ENCODE results near the gene CDK5RAP2.

Gene CDK5RAP2

DNA sequence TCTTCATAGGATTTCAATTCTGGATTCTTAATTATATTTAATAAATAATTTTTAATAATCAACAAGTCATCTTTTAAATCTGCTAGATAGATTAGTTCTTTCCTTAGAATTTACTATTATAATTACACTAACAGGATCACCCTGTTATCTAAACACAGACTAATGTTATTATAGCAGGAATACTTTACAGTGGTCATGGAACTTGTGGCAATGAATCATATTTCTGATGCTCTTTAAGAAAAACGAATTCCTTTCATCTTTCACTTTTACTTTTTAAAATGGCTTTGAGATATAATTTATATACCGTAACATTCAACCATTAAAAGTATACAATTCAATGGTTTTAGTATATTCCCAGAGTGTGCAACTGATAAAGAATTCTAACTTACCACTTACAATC lies 29.7 kb upstream of the CDK5RAP2 start:
- no peak overlapping the region for H3K27ac ChIP-seq
- no peak for TF ChIP-seq ZFX (IDR thresholded peaks at IDR 0.05)
- TF ChIP-seq, protein P1, sequence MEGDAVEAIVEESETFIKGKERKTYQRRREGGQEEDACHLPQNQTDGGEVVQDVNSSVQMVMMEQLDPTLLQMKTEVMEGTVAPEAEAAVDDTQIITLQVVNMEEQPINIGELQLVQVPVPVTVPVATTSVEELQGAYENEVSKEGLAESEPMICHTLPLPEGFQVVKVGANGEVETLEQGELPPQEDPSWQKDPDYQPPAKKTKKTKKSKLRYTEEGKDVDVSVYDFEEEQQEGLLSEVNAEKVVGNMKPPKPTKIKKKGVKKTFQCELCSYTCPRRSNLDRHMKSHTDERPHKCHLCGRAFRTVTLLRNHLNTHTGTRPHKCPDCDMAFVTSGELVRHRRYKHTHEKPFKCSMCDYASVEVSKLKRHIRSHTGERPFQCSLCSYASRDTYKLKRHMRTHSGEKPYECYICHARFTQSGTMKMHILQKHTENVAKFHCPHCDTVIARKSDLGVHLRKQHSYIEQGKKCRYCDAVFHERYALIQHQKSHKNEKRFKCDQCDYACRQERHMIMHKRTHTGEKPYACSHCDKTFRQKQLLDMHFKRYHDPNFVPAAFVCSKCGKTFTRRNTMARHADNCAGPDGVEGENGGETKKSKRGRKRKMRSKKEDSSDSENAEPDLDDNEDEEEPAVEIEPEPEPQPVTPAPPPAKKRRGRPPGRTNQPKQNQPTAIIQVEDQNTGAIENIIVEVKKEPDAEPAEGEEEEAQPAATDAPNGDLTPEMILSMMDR (conservative IDR thresholded peaks at IDR 0.05), result no peak

DNA sequence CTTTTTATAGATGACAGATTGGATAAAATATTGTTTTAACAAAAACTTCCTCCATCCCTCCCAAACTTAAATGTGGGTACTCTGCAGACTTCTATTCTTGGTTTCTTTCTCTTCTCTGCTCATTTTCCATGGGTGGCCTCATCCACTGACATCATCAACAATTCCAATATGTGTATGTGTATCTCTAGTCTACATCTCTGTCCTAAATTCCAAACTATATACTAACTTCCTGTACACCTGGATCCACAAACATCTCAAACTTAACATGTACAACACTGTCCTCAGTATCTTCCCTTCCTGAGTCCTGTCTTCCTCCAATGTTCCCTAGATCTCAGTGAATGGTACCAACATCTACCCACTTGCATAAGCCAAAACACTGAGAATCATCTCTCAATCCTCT lies 28.5 kb upstream of the CDK5RAP2 start:
- no peak overlapping the region for H3K27ac ChIP-seq
- TF ChIP-seq, protein P1 (conservative IDR thresholded peaks at IDR 0.05), result no peak

DNA sequence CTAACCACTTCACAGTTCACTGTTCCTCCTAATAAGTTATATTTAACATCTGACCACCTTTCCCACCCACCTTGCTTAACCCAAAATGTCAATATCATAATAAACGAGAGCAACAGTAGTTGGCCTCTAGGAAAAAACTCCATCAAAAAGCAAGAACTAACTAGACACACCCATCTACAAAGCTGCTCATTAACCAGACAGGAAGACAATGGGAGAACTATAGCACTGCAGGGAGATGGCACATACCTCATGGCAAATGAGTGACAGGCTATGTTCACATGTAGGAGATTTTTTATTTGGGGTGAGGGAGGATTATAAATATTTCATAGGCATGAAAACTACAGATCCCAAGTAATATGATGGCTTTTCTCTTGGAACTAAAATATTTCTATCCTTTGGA lies 23.6 kb upstream of the CDK5RAP2 start:
- TF ChIP-seq, protein P1 (conservative IDR thresholded peaks at IDR 0.05), result no peak
- TF ChIP-seq ZFX (IDR thresholded peaks at IDR 0.05), result no peak

DNA sequence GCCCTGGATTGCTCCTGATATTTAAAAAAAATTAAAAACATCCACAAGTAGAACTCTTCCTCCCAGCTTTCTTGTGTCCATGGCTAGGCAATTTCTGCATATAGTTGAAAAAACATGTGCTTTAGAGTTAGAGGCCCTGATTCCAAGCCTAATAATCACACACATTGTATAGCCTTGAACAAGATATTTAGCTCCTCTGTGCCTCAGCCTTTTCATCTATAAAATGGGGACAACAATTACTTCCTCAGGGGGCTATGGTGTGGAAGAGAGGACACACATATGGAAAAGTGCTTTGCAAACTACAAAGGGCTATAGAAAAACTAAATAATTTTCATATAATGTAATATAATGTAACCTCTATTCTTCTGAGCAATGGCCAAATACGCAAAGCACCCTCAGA lies 23.0 kb upstream of the CDK5RAP2 start:
- TF ChIP-seq ZFX (IDR thresholded peaks at IDR 0.05), result no peak
- TF ChIP-seq, protein P1 (conservative IDR thresholded peaks at IDR 0.05), result no peak
- no peak overlapping the region for H3K27ac ChIP-seq

More for the DNA sequence above, 23.6 kb upstream of the CDK5RAP2 start:
- no peak overlapping the region for H3K27ac ChIP-seq

DNA sequence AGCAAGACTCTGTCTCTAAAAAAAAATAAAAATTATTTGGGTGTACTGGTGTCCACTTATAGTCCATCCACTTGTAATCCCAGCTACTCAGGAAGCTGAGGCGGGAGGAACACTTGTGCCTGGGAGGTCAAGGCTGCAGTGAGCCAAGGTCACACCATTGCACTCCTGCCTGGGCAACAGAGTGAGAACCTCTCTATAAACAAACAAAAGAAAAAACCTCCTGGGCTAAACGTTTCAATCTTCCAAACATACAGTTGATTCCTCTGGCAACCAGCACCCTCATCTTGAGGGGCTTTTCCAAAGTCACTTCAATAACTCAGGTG lies 13.9 kb upstream of the CDK5RAP2 start:
- TF ChIP-seq, protein P1 (conservative IDR thresholded peaks at IDR 0.05), result no peak
- TF ChIP-seq ZFX (IDR thresholded peaks at IDR 0.05), result no peak
- no peak overlapping the region for H3K27ac ChIP-seq

DNA sequence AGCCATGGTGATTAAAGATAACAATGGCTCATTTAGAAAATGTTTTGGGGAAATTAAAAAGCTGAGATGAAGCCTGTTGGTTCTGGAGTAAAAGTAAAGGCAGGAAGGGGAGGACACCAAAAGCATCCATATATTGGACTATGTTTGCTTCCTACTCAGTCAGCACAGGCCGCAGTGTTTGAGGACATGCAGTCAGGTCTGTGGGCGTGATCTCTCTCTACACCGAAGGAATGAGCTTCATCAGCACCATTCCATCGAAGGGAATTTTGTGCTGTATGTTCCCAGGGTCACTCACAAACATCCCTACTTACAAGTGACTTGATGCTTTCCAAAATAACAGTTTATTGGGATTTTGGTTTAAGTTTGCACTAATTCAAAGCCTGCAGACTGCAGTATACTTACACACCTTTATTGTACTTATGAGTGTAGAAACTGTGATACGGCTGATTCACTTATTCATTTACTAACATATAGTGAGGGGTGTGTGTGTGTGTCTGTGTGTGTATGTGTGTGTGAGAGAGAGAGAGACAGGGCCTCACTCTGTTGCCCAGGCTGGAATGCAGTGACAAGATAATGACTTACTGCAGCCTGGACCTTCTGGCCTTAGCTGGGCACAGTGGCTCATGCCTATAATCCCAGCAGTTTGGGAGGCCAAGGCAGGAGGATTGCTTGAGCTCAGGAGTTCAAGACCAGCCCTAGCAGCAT lies 13.4 kb upstream of the CDK5RAP2 start:
- no peak overlapping the region for H3K27ac ChIP-seq
- TF ChIP-seq, protein P1 (conservative IDR thresholded peaks at IDR 0.05), result no peak
- no peak for TF ChIP-seq ZFX (IDR thresholded peaks at IDR 0.05)

DNA sequence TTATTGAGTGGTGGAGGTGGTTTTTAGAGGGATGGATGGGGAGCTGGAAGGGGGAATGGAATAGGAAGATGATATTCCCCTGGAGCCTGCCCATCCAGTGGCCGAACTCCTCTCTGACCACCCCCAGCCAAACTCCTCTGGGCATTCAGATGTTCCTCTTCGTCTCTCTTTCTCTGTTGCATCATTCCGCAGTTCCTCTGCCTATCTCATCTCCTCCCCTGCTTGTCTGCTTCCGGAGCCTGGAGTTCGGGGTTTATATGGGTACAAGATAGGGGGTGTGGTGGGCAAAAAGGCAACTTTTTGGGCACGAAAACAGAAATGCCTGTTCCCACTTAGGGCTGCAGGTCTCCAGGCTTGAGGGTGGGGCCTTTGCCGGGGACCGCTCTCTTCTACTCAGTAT lies 12.2 kb upstream of the CDK5RAP2 start:
- no peak overlapping the region for H3K27ac ChIP-seq
- TF ChIP-seq, protein P1 (conservative IDR thresholded peaks at IDR 0.05), result no peak
- no peak for TF ChIP-seq ZFX (IDR thresholded peaks at IDR 0.05)

All from C4-2B (cell line).